HG02623 (cell line): ENCODE measurements around the gene CELF1.
"Not testable (repeated sequence)": the region's sequence is repeated elsewhere in the genome, so short reads cannot be mapped to it uniquely, and the experiment has no call there.

Source experiments
- ATAC-seq: cut with Tn5 transposase; IDR thresholded peaks from one replicate; pipeline ENCODE4 v1.9.1; 2021; ENCODE audit warnings: moderate library complexity; ENCODE audit not compliant: unreplicated experiment

Gene CELF1

GRCh38 chr11:47545298-47545697 is 7.6 kb downstream of the CELF1 start:
- ATAC-seq: no peak

DNA sequence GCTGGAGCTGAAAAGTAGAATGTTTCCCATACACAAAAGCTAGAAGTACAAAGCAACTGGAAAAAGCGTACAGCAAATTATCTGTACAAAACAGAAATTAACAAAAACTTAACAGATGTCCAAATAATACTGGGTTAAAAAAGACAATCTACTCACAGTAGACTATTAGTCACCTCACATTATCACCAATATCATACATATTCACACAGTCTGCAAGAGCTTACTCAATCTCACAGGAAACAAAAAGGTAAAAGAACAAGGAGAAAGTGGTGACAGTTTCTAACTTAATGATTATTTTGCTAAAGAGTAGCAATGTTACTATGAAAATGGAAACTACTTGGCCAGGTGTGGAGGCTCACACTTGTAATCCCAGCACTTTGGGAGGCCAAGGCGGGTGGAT is 11.9 kb downstream of the CELF1 start:
- no peak for ATAC-seq

DNA sequence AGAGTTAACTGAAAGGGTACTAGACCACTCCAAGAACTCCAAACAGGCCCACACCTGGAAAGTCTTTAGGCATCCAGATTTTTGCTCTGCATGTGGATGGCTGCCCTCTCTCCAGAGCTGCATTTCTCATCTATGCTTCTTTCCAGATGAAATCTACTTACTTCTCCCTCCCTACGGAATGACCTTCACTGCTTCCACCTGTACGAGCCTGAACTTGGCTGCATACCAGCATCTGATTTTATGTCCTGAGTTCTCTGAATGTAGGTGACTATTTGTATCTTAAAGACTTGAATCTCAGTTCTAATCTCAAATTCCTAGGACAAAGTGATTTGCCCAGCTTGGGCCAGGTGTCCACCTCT is 13.3 kb downstream of the CELF1 start:
- ATAC-seq: no peak

DNA sequence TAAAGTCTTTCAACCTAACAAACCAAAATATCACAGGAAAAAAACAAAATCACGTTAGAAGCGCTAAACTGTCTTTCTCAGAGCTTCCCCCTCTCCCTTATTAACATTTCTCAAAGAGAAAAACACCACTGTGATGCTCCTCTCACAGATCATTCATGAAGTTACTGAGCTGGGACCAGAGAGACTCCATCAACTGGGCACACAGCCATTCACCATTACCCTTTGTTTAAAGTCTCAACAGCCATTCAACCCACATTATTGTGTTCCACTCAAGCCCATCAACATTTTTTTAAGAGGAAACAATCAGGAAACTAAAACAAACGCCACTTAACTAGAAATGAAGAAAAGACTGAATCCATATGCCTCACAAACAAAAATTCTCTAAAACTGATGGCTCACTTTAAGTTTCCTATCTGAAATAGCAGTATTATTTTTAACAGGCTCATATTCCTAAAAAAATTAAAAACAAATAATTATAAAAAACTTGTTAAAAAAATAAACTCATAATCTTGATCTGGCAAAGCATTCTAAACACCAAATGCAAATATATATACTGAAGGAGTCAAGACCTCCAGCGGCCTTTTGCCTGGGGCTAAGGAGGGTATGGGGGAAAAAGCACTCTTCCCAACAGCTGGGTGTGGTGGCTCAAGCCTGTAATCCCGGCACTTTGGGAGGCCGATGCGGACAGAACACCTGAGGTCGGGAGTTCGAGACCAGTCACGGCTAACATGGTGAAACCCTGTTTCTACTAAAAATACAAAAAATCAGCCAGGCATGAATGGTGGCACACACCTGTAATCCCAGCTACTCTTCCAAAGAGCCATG is 14.0 kb downstream of the CELF1 start:
- ATAC-seq: no peak

DNA sequence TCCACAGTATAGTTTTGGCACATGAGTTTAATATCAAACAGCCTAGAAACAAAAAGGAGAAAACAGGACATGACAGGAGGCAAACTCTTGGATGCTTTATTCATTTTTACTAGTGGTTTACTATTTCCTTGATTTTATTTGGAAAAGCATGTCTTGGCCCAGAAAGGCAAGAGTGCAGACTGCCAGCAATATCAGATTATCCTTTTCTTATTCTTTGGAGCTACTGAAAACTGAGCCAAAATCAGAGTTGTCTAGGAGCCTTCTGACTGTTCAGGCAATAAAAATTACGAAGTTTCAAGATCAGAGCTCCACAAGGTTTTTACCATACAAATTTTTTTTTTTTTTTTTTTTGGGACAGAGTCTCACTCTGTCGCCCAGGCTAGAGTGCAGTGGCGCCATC is 16.0 kb downstream of the CELF1 start:
- ATAC-seq: no peak

GRCh38 chr11:47534704-47535251 is 18.2 kb downstream of the CELF1 start:
- ATAC-seq: no peak

GRCh38 chr11:47533690-47534151 is 19.2 kb downstream of the CELF1 start:
- ATAC-seq: no peak

- no peak for ATAC-seq
These were observed 20.2 kb downstream of the CELF1 start for GRCh38 chr11:47532597-47533213.

- no peak for ATAC-seq
These were observed 21.3 kb downstream of the CELF1 start for GRCh38 chr11:47531666-47532065.

- not testable (repeated sequence) for ATAC-seq
These were observed 22.2 kb downstream of the CELF1 start for GRCh38 chr11:47530721-47531120.

GRCh38 chr11:47529951-47530350 is 23.0 kb downstream of the CELF1 start:
- no peak for ATAC-seq

GRCh38 chr11:47527186-47527585 is 25.7 kb downstream of the CELF1 start:
- ATAC-seq: no peak

- ATAC-seq: not testable (repeated sequence)
These were observed 26.9 kb downstream of the CELF1 start for GRCh38 chr11:47526032-47526431.

- no peak for ATAC-seq
These were observed 28.5 kb downstream of the CELF1 start for GRCh38 chr11:47524291-47524874.

DNA sequence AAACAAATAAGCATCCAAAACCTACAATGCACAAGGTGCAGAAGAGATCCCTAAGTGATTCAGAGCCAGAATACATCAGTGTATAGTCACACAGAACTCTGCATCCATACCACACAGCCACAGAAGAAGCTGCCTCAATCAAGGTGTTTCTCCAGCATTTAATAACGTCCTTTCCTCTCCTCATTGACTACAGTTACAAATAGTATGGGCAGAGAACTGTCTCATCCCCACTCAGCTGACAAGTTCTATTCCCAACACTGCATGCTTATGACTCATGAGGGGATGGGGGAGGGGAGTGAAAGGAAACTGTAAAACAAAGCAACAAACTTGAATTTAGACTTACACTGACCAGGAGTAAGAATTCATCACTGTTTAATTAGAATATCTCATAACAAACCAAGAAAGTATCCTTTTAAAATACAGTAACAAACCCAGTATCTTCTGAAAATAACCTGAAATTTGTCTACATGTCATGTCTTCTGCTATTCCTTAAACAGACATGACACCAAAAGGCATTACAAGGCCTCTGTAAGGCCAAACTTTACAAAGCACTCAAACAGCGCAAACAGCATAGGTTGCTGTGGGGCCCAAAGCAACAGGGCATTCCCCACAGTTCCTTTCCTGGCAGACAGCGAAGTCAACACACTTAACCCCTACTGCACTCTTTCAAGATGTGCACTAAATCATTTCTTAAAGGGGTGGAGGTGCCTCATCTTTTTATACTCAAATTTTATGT is 29.3 kb downstream of the CELF1 start:
- ATAC-seq: no peak

- no peak for ATAC-seq
These were observed 34.5 kb downstream of the CELF1 start for GRCh38 chr11:47518212-47518964.

GRCh38 chr11:47516984-47517853 is 35.7 kb downstream of the CELF1 start:
- ATAC-seq: no peak

DNA sequence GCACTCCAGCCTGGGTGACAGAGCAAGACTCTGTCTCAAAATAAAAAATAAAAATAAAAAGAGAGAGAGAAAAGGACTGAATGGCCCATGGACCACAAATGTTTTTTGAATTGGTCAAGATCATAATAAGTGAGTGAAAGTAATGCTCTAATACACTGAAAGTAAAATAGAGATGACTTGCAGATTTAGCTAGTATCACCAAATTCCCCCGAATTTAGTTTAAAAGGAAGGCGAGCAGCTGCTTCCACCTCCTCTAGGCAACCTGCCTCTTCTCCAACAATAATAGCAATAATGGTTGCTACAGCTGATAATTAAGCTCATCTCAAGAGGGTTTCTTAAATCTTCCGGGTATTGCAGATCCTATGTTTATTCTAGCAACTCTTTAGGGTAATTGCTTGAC is 36.8 kb downstream of the CELF1 start:
- ATAC-seq: no peak

GRCh38 chr11:47514825-47515647 is 37.9 kb downstream of the CELF1 start:
- ATAC-seq: peak; percentile 37
